ENCODE measurements around the gene S100G. TPM values are rescaled to one million over a fixed set of nuclear protein-coding genes. Genes with fewer than 3 reads are reported as not detected.

S100G gene
- total RNA-seq, 1 experiment from 2014 or later: not detected

- Histone ChIP-seq H3K79me2 (ENCODE audit: low read length) (no peaks in the 10 kb centered on the region), H3K4me2 (ENCODE audit: low read length) (no peak overlapping the region), H3K4me1 (ENCODE audit: insufficient read depth, low read length) (peaks cover 21% of the 10 kb centered on the region; the same call in 1 of the 2 replicates), H3F3A (ENCODE audit: low read length, unreplicated experiment) (no peaks in the 10 kb centered on the region), H3K9ac (ENCODE audit: low read length) (no peak overlapping the region), H3K36me3 (ENCODE audit: low read depth, low read length) (no peaks in the 10 kb centered on the region), H3K9me3 (ENCODE audit: low read length) (no peaks in the 10 kb centered on the region), H3K27ac (ENCODE audit: low read length) (no peak overlapping the region), H3K4me3 (ENCODE audit: low read length) (no peak overlapping the region), H2AFZ (ENCODE audit: low read length) (no peak overlapping the region), H4K20me1 (ENCODE audit: low read length) (no peaks in the 10 kb centered on the region), H3K9me2 (replicated peaks; ENCODE audit: low read length) (no peaks in the 10 kb centered on the region), H3K27me3 (ENCODE audit: low read length) (no peaks in the 10 kb centered on the region)
- TF ChIP-seq EZH2 (IDR thresholded peaks at IDR 0.05; ENCODE audit: low read length, unreplicated experiment): no peak
- no peak for TF ChIP-seq CTCF (conservative IDR thresholded peaks at IDR 0.05; ENCODE audit: low read depth, low read length)
- TF ChIP-seq EZH2phosphoT487 (IDR thresholded peaks at IDR 0.05; ENCODE audit: borderline replicate concordance, low read length): no peak
- DNase-seq (no peak), ATAC-seq (no peak)
- BruUV-seq (replicated peaks): no TSS peak
- POLR2A ChIA-PET (ENCODE audit: unreplicated experiment): no interaction called here
- intact Hi-C loops (cut with micrococcal nuclease): no loop called here
- CTCF ChIA-PET: no interaction called here
Observed at GRCh38 chrX:16635040-16635439, 14.9 kb upstream of the S100G start.

GRCh38 chrX:16635596-16635995 is 14.4 kb upstream of the S100G start:
- no peak for DNase-seq
- POLR2A ChIA-PET (ENCODE audit: unreplicated experiment): no interaction called here
- H3K4me2 ChIP-seq (ENCODE audit: low read length): no peak overlapping the region
- CTCF ChIA-PET: no interaction called here
- H3K9ac ChIP-seq (ENCODE audit: low read length): no peak overlapping the region
- no peaks in the 10 kb centered on the region for H4K20me1 ChIP-seq (ENCODE audit: low read length)
- H3K4me3 ChIP-seq (ENCODE audit: low read length): no peak overlapping the region
- no peak for TF ChIP-seq EZH2 (IDR thresholded peaks at IDR 0.05; ENCODE audit: low read length, unreplicated experiment)
- no peak for TF ChIP-seq CTCF (conservative IDR thresholded peaks at IDR 0.05; ENCODE audit: low read depth, low read length)
- no peak for TF ChIP-seq EZH2phosphoT487 (IDR thresholded peaks at IDR 0.05; ENCODE audit: borderline replicate concordance, low read length)
- H3K4me1 ChIP-seq (ENCODE audit: insufficient read depth, low read length): peaks cover 21% of the 10 kb centered on the region; the same call in 1 of the 2 replicates
- H2AFZ ChIP-seq (ENCODE audit: low read length): no peak overlapping the region
- no peak for ATAC-seq
- no peaks in the 10 kb centered on the region for H3K9me2 ChIP-seq (replicated peaks; ENCODE audit: low read length)
- H3K27ac ChIP-seq (ENCODE audit: low read length): no peak overlapping the region
- H3F3A ChIP-seq (ENCODE audit: low read length, unreplicated experiment): no peaks in the 10 kb centered on the region
- no TSS peak for BruUV-seq (replicated peaks)
- H3K27me3 ChIP-seq (ENCODE audit: low read length): no peaks in the 10 kb centered on the region
- H3K36me3 ChIP-seq (ENCODE audit: low read depth, low read length): no peaks in the 10 kb centered on the region
- H3K79me2 ChIP-seq (ENCODE audit: low read length): no peaks in the 10 kb centered on the region
- no peaks in the 10 kb centered on the region for H3K9me3 ChIP-seq (ENCODE audit: low read length)
- intact Hi-C loops (cut with micrococcal nuclease): no loop called here

GRCh38 chrX:16638533-16638932 is 11.4 kb upstream of the S100G start:
- Histone ChIP-seq H4K20me1 (ENCODE audit: low read length) (no peaks in the 10 kb centered on the region), H3K9me3 (ENCODE audit: low read length) (no peaks in the 10 kb centered on the region), H2AFZ (ENCODE audit: low read length) (no peak overlapping the region), H3K9ac (ENCODE audit: low read length) (no peak overlapping the region), H3K4me1 (ENCODE audit: insufficient read depth, low read length) (peaks cover 19% of the 10 kb centered on the region; the same call in 1 of the 2 replicates), H3K79me2 (ENCODE audit: low read length) (no peaks in the 10 kb centered on the region), H3K4me3 (ENCODE audit: low read length) (no peak overlapping the region), H3K9me2 (replicated peaks; ENCODE audit: low read length) (no peaks in the 10 kb centered on the region), H3F3A (ENCODE audit: low read length, unreplicated experiment) (no peaks in the 10 kb centered on the region), H3K36me3 (ENCODE audit: low read depth, low read length) (no peaks in the 10 kb centered on the region), H3K27me3 (ENCODE audit: low read length) (no peaks in the 10 kb centered on the region), H3K4me2 (ENCODE audit: low read length) (no peak overlapping the region), H3K27ac (ENCODE audit: low read length) (peak overlapping the region; percentile 41; the same call in 1 of the 2 replicates)
- no peak for TF ChIP-seq CTCF (conservative IDR thresholded peaks at IDR 0.05; ENCODE audit: low read depth, low read length)
- TF ChIP-seq EZH2phosphoT487 (IDR thresholded peaks at IDR 0.05; ENCODE audit: borderline replicate concordance, low read length): no peak
- no peak for TF ChIP-seq EZH2 (IDR thresholded peaks at IDR 0.05; ENCODE audit: low read length, unreplicated experiment)
- intact Hi-C loops (cut with micrococcal nuclease): no loop called here
- ChIA-PET POLR2A (ENCODE audit: unreplicated experiment) (no interaction called here), CTCF (interaction anchor here (0.6 kb wide), 1 partner anchor 31 kb away, joined by 3 read pairs; no protein-coding TSS in a partner anchor)
- DNase-seq (peak; percentile 39), ATAC-seq (no peak)
- BruUV-seq (replicated peaks): no TSS peak
